Measurements from ENCODE around the gene WSCD1.

WSCD1 gene

DNA sequence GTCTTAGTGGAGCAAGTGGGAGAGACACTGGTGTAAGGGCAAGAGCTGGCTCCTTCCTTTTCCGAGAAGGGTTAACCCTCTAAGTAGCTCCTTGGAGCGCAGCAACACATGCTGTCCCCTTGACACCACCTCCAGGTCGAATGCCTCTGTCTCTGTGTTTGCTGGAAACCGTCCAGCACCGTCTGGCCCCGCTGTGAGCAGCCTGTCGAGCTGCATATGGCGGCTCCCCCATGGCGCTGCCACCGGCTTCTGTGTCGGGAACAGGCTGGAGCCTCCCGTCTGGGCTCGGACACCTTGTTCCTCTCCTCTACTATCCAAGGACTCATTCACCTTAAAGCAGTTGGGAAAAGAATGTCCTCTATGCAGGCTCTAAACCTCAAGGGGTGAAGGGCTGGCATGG, 28.9 kb upstream of the WSCD1 start (continued):
- TF ChIP-seq, protein P1, sequence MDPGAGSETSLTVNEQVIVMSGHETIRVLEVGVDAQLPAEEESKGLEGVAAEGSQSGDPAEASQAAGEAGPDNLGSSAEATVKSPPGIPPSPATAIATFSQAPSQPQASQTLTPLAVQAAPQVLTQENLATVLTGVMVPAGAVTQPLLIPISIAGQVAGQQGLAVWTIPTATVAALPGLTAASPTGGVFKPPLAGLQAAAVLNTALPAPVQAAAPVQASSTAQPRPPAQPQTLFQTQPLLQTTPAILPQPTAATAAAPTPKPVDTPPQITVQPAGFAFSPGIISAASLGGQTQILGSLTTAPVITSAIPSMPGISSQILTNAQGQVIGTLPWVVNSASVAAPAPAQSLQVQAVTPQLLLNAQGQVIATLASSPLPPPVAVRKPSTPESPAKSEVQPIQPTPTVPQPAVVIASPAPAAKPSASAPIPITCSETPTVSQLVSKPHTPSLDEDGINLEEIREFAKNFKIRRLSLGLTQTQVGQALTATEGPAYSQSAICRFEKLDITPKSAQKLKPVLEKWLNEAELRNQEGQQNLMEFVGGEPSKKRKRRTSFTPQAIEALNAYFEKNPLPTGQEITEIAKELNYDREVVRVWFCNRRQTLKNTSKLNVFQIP (CRISPR knock-in tag; IDR thresholded peaks at IDR 0.05; ENCODE audit: borderline replicate concordance, low read depth) = no peak
- TF ChIP-seq ZNF70 (CRISPR knock-in tag; IDR thresholded peaks at IDR 0.05) = no peak
- no peak for TF ChIP-seq SNAI2 (CRISPR knock-in tag; IDR thresholded peaks at IDR 0.05)
- no peak for TF ChIP-seq ZC3H10 (CRISPR knock-in tag; IDR thresholded peaks at IDR 0.05)
- TF ChIP-seq ZFP3 (CRISPR knock-in tag; IDR thresholded peaks at IDR 0.05) = no peak
- TF ChIP-seq OSR1 (CRISPR knock-in tag; IDR thresholded peaks at IDR 0.05) = no peak

- ATAC-seq = no peak
- TF ChIP-seq TOX (CRISPR knock-in tag; IDR thresholded peaks at IDR 0.05; ENCODE audit: borderline replicate concordance) = no peak
- no peak for TF ChIP-seq OSR1 (CRISPR knock-in tag; IDR thresholded peaks at IDR 0.05)
- no peak for TF ChIP-seq ESRRG (CRISPR knock-in tag; IDR thresholded peaks at IDR 0.05)
Measured at GRCh38 chr17:6043405-6043804, 26.8 kb upstream of the WSCD1 start.

DNA sequence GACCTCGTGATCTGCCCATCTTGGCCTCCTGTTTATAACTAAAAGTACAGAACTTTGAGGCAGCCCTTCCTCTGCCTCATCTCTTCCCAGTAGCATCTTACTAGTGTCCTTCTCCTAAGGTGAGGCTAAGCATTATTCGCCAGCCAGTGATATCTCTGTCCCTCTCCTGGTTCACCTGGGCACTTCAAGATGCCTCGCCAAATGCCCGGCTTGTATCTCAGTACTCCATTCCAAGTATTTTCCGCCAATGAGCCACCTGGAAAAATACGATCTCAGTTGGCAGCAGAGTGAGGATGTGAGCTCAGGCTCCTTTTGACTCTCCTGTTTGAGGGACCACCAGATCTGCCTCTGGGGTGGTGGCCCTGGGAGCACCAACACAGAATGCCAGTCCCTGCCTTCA, 25.9 kb upstream of the WSCD1 start:
- TF ChIP-seq PPARA (CRISPR knock-in tag; IDR thresholded peaks at IDR 0.05; ENCODE audit: borderline replicate concordance) = no peak
- TF ChIP-seq, protein P2, sequence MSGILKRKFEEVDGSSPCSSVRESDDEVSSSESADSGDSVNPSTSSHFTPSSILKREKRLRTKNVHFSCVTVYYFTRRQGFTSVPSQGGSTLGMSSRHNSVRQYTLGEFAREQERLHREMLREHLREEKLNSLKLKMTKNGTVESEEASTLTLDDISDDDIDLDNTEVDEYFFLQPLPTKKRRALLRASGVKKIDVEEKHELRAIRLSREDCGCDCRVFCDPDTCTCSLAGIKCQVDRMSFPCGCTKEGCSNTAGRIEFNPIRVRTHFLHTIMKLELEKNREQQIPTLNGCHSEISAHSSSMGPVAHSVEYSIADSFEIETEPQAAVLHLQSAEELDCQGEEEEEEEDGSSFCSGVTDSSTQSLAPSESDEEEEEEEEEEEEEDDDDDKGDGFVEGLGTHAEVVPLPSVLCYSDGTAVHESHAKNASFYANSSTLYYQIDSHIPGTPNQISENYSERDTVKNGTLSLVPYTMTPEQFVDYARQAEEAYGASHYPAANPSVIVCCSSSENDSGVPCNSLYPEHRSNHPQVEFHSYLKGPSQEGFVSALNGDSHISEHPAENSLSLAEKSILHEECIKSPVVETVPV (CRISPR knock-in tag; IDR thresholded peaks at IDR 0.05) = no peak
- TF ChIP-seq OSR1 (CRISPR knock-in tag; IDR thresholded peaks at IDR 0.05) = no peak
- no peak for TF ChIP-seq ESRRG (CRISPR knock-in tag; IDR thresholded peaks at IDR 0.05)

DNA sequence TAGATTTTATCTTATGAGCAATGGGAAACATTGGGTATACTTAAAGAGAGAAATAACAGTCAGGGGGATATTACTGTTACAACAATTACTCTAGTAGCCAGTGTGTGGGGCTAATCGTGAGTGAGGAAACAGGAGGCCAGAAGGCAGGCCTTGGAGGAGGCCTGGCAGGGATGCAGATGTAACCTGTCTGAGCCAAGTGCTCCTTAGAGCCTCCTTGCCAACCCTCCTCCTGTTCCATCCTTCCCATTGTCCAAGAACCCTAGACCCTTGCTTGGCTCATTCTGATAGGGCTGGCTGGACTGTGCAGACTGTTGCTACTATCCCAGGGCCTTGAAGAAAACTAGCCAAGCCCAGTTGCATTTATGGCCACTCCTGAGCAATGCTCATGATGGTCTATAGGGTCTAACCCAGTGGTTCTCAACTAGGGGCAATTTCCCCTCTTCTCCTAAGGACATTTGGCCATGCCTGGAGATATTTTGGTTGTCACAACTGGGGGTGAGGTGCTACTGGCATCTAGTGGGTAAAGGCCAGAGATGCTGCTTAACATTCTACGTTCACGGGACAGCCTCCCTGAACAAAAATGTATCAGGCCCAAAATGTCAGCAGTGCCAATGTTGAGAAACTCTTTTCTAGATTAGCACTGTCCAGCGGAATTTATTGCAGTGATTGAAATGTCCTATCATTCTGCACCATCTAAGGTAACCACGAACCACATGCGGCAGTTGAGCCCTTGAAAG, 24.4 kb upstream of the WSCD1 start:
- ATAC-seq = no peak
- TF ChIP-seq ESRRG (CRISPR knock-in tag; IDR thresholded peaks at IDR 0.05) = no peak
- TF ChIP-seq, protein P1 (CRISPR knock-in tag; IDR thresholded peaks at IDR 0.05; ENCODE audit: borderline replicate concordance, low read depth) = no peak
- TF ChIP-seq TCF4 (CRISPR knock-in tag; IDR thresholded peaks at IDR 0.05; ENCODE audit: borderline replicate concordance) = no peak
- TF ChIP-seq ISL1 (CRISPR knock-in tag; IDR thresholded peaks at IDR 0.05) = no peak
- TF ChIP-seq, protein P2 (CRISPR knock-in tag; IDR thresholded peaks at IDR 0.05) = no peak
- TF ChIP-seq, protein P3, sequence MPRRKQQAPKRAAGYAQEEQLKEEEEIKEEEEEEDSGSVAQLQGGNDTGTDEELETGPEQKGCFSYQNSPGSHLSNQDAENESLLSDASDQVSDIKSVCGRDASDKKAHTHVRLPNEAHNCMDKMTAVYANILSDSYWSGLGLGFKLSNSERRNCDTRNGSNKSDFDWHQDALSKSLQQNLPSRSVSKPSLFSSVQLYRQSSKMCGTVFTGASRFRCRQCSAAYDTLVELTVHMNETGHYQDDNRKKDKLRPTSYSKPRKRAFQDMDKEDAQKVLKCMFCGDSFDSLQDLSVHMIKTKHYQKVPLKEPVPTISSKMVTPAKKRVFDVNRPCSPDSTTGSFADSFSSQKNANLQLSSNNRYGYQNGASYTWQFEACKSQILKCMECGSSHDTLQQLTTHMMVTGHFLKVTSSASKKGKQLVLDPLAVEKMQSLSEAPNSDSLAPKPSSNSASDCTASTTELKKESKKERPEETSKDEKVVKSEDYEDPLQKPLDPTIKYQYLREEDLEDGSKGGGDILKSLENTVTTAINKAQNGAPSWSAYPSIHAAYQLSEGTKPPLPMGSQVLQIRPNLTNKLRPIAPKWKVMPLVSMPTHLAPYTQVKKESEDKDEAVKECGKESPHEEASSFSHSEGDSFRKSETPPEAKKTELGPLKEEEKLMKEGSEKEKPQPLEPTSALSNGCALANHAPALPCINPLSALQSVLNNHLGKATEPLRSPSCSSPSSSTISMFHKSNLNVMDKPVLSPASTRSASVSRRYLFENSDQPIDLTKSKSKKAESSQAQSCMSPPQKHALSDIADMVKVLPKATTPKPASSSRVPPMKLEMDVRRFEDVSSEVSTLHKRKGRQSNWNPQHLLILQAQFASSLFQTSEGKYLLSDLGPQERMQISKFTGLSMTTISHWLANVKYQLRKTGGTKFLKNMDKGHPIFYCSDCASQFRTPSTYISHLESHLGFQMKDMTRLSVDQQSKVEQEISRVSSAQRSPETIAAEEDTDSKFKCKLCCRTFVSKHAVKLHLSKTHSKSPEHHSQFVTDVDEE (CRISPR knock-in tag; IDR thresholded peaks at IDR 0.05) = no peak
- no peak for TF ChIP-seq ARNTL (CRISPR knock-in tag; IDR thresholded peaks at IDR 0.05; ENCODE audit: borderline replicate concordance, low read depth)
- TF ChIP-seq ZNF8 (CRISPR knock-in tag; IDR thresholded peaks at IDR 0.05) = no peak
- TF ChIP-seq TOX (CRISPR knock-in tag; IDR thresholded peaks at IDR 0.05; ENCODE audit: borderline replicate concordance) = no peak
- TF ChIP-seq, protein P4, sequence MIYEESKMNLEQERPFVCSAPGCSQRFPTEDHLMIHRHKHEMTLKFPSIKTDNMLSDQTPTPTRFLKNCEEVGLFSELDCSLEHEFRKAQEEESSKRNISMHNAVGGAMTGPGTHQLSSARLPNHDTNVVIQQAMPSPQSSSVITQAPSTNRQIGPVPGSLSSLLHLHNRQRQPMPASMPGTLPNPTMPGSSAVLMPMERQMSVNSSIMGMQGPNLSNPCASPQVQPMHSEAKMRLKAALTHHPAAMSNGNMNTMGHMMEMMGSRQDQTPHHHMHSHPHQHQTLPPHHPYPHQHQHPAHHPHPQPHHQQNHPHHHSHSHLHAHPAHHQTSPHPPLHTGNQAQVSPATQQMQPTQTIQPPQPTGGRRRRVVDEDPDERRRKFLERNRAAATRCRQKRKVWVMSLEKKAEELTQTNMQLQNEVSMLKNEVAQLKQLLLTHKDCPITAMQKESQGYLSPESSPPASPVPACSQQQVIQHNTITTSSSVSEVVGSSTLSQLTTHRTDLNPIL (CRISPR knock-in tag; IDR thresholded peaks at IDR 0.05; ENCODE audit: low read depth) = no peak
- no peak for TF ChIP-seq SNAI2 (CRISPR knock-in tag; IDR thresholded peaks at IDR 0.05)
- no peak for TF ChIP-seq CSDC2 (CRISPR knock-in tag; IDR thresholded peaks at IDR 0.05)
- TF ChIP-seq GLIS3 (CRISPR knock-in tag; IDR thresholded peaks at IDR 0.05) = no peak
- no peak for TF ChIP-seq OSR1 (CRISPR knock-in tag; IDR thresholded peaks at IDR 0.05)

More for the DNA sequence above, 25.9 kb upstream of the WSCD1 start:
- no peak for ATAC-seq
